ENCODE measurements around the gene FBXL16. TPM values are rescaled to one million over a fixed set of nuclear protein-coding genes. Genes with fewer than 3 reads are reported as not detected.

FBXL16 gene
- total RNA-seq, 1 experiment from 2014 or later: 1.8 TPM

- Histone ChIP-seq H3K9me3 (replicated peaks) (no peaks in the 10 kb centered on the region), H3K36me3 (no peaks in the 10 kb centered on the region), H3K4me3 (peak within 1 kb of the TSS; percentile 85), H3K27ac (peak within 1 kb of the TSS; percentile 56), H3K4me1 (no peaks in the 10 kb centered on the region), H3K27me3 (no peaks in the 10 kb centered on the region; the same call in 1 of the 2 replicates)
- peak; percentile 88 to 91 for DNase-seq
These were observed 35.3 kb upstream of the FBXL16 start, which contains the start of gene CIAO3 for GRCh38 chr16:740764-741505. TSS of gene CIAO3 (minus strand) at chr16:740997. CDS start at chr16:740985, 12 bp downstream.

GRCh38 chr16:740459-740763 is 34.8 kb upstream of the FBXL16 start:
- Histone ChIP-seq H3K4me3 (peak overlapping the region; percentile 85), H3K27me3 (no peaks in the 10 kb centered on the region; the same call in 1 of the 2 replicates), H3K4me1 (no peaks in the 10 kb centered on the region), H3K36me3 (no peaks in the 10 kb centered on the region), H3K27ac (peak overlapping the region; percentile 56), H3K9me3 (replicated peaks) (no peaks in the 10 kb centered on the region)
- DNase-seq: no peak

- Histone ChIP-seq H3K36me3 (no peaks in the 10 kb centered on the region), H3K4me1 (no peaks in the 10 kb centered on the region), H3K27me3 (no peaks in the 10 kb centered on the region; the same call in 1 of the 2 replicates), H3K9me3 (replicated peaks) (no peaks in the 10 kb centered on the region), H3K27ac (no peak overlapping the region), H3K4me3 (peak overlapping the region; percentile 85)
- DNase-seq: peak; percentile 1 to 33
These were observed 34.2 kb upstream of the FBXL16 start for GRCh38 chr16:739560-740458.

- no peak for DNase-seq
- Histone ChIP-seq H3K4me3 (no peak overlapping the region), H3K4me1 (no peaks in the 10 kb centered on the region), H3K36me3 (0 out of 2 replicates have a peak, but pooled peaks cover 2% of the 10 kb centered on the region), H3K27me3 (no peaks in the 10 kb centered on the region), H3K9me3 (replicated peaks) (no peaks in the 10 kb centered on the region), H3K27ac (no peak overlapping the region)
These were observed 31.4 kb upstream of the FBXL16 start for GRCh38 chr16:736936-737481.

- Histone ChIP-seq H3K27ac (no peak overlapping the region), H3K27me3 (no peaks in the 10 kb centered on the region), H3K36me3 (0 out of 2 replicates have a peak, but pooled peaks cover 2% of the 10 kb centered on the region), H3K4me1 (no peaks in the 10 kb centered on the region), H3K4me3 (no peak overlapping the region), H3K9me3 (replicated peaks) (no peaks in the 10 kb centered on the region)
- DNase-seq: no peak
These were observed 30.4 kb upstream of the FBXL16 start for GRCh38 chr16:735982-736453.

- Histone ChIP-seq H3K27ac (no peak overlapping the region), H3K9me3 (replicated peaks) (no peaks in the 10 kb centered on the region), H3K36me3 (0 out of 2 replicates have a peak, but pooled peaks cover 2% of the 10 kb centered on the region), H3K4me3 (no peak overlapping the region), H3K27me3 (no peaks in the 10 kb centered on the region), H3K4me1 (no peaks in the 10 kb centered on the region)
- DNase-seq: peak in 1 of 2 experiments; percentile 1
These were observed 29.6 kb upstream of the FBXL16 start for GRCh38 chr16:734981-735881.

- Histone ChIP-seq H3K9me3 (replicated peaks) (no peaks in the 10 kb centered on the region), H3K4me1 (no peaks in the 10 kb centered on the region), H3K36me3 (0 out of 2 replicates have a peak, but pooled peaks cover 2% of the 10 kb centered on the region), H3K27me3 (no peaks in the 10 kb centered on the region), H3K4me3 (no peak overlapping the region), H3K27ac (no peak overlapping the region)
- no peak for DNase-seq
These were observed 28.8 kb upstream of the FBXL16 start for GRCh38 chr16:734208-734980.

GRCh38 chr16:733382-734207 is 28.0 kb upstream of the FBXL16 start:
- no peaks in the 10 kb centered on the region for H3K27me3 ChIP-seq
- no peak overlapping the region for H3K27ac ChIP-seq
- H3K4me1 ChIP-seq: peaks cover under 1% of the 10 kb centered on the region; the same call in 1 of the 2 replicates
- H3K4me3 ChIP-seq: no peak overlapping the region
- H3K36me3 ChIP-seq: 0 out of 2 replicates have a peak, but pooled peaks cover 2% of the 10 kb centered on the region
- no peaks in the 10 kb centered on the region for H3K9me3 ChIP-seq (replicated peaks)
- peak in 1 of 2 experiments; percentile 40 for DNase-seq

- no peak overlapping the region for H3K4me3 ChIP-seq
- 0 out of 2 replicates have a peak, but pooled peaks cover 2% of the 10 kb centered on the region for H3K36me3 ChIP-seq
- H3K4me1 ChIP-seq: peaks cover 3% of the 10 kb centered on the region; the same call in 1 of the 2 replicates
- no peak for DNase-seq
- no peaks in the 10 kb centered on the region for H3K27me3 ChIP-seq
- no peaks in the 10 kb centered on the region for H3K9me3 ChIP-seq (replicated peaks)
- H3K27ac ChIP-seq: no peak overlapping the region
These were observed 27.3 kb upstream of the FBXL16 start for GRCh38 chr16:732936-733335.

GRCh38 chr16:732332-732731 is 26.7 kb upstream of the FBXL16 start:
- H3K4me3 ChIP-seq: no peak overlapping the region
- no peak overlapping the region for H3K27ac ChIP-seq
- H3K4me1 ChIP-seq: peaks cover 4% of the 10 kb centered on the region; the same call in 1 of the 2 replicates
- no peaks in the 10 kb centered on the region for H3K27me3 ChIP-seq
- no peaks in the 10 kb centered on the region for H3K9me3 ChIP-seq (replicated peaks)
- peak in 1 of 2 experiments; percentile 1 for DNase-seq
- H3K36me3 ChIP-seq: 0 out of 2 replicates have a peak, but pooled peaks cover 2% of the 10 kb centered on the region

GRCh38 chr16:730666-731509 is 25.3 kb upstream of the FBXL16 start:
- Histone ChIP-seq H3K4me1 (peaks cover 6% of the 10 kb centered on the region; the same call in 1 of the 2 replicates), H3K36me3 (0 out of 2 replicates have a peak, but pooled peaks cover 2% of the 10 kb centered on the region)
- peak in 1 of 2 experiments; percentile 3 for DNase-seq

More at GRCh38 chr16:730666-731509, 25.3 kb upstream of the FBXL16 start:
- H3K27me3 ChIP-seq: no peaks in the 10 kb centered on the region
- no peak overlapping the region for H3K27ac ChIP-seq
- no peaks in the 10 kb centered on the region for H3K9me3 ChIP-seq (replicated peaks)
- no peak overlapping the region for H3K4me3 ChIP-seq
